ENCODE results near the gene ZNF507. TPM values are rescaled to one million over a fixed set of nuclear protein-coding genes. Genes with fewer than 3 reads are reported as not detected.
A peak's percentile ranks its signal among the peaks of the same experiment; 100 is the strongest.

The ZNF507 gene
- total RNA-seq, 2 experiments from 2014 or later: 25.2 to 27.6 TPM

- ChIA-PET CTCF (interaction anchor here (0.7 to 0.8 kb wide), 3 partner anchors 78 to 1295 kb away, joined by 3 read pairs; no protein-coding TSS in a partner anchor), POLR2A (no interaction called here)
- Mint-ChIP-seq H3K4me3 (no peak overlapping the region), H3K36me3 (ENCODE audit: low read depth) (no peaks in the 10 kb centered on the region), H3K27me3 (peaks cover under 1% of the 10 kb centered on the region), H3K4me1 (no peaks in the 10 kb centered on the region), H3K9me3 (ENCODE audit: low read depth) (no peaks in the 10 kb centered on the region), H3K27ac (no peak overlapping the region)
- ATAC-seq (no peak), DNase-seq (peak; percentile 34)
- intact Hi-C loops (cut with DNase I, micrococcal nuclease): no loop called here
Observed at GRCh38 chr19:32318884-32319520, 26.4 kb upstream of the ZNF507 start.

GRCh38 chr19:32322541-32322940 is 22.9 kb upstream of the ZNF507 start:
- no peaks in the 10 kb centered on the region for H3K36me3 Mint-ChIP-seq (ENCODE audit: low read depth)
- H3K27ac Mint-ChIP-seq: no peak overlapping the region
- no peak overlapping the region for H3K4me3 Mint-ChIP-seq
- H3K27me3 Mint-ChIP-seq: peaks cover 8% of the 10 kb centered on the region
- DNase-seq (no peak), ATAC-seq (no peak)
- intact Hi-C loops (cut with DNase I, micrococcal nuclease): no loop called here
- ChIA-PET POLR2A (no interaction called here), CTCF (no interaction called here)
- H3K9me3 Mint-ChIP-seq (ENCODE audit: low read depth): no peaks in the 10 kb centered on the region
- no peaks in the 10 kb centered on the region for H3K4me1 Mint-ChIP-seq

GRCh38 chr19:32324631-32325285 is 20.7 kb upstream of the ZNF507 start:
- DNase-seq (no peak), ATAC-seq (no peak)
- no peaks in the 10 kb centered on the region for H3K9me3 Mint-ChIP-seq (ENCODE audit: low read depth)
- H3K27ac Mint-ChIP-seq: no peak overlapping the region
- H3K36me3 Mint-ChIP-seq (ENCODE audit: low read depth): no peaks in the 10 kb centered on the region
- peaks cover 11% of the 10 kb centered on the region for H3K27me3 Mint-ChIP-seq
- ChIA-PET CTCF (no interaction called here), POLR2A (interaction anchor here (0.6 kb wide), 1 partner anchor 1629 kb away, joined by 3 read pairs; no protein-coding TSS in a partner anchor)
- H3K4me3 Mint-ChIP-seq: no peak overlapping the region
- intact Hi-C loops (cut with DNase I, micrococcal nuclease): no loop called here
- no peaks in the 10 kb centered on the region for H3K4me1 Mint-ChIP-seq

DNA sequence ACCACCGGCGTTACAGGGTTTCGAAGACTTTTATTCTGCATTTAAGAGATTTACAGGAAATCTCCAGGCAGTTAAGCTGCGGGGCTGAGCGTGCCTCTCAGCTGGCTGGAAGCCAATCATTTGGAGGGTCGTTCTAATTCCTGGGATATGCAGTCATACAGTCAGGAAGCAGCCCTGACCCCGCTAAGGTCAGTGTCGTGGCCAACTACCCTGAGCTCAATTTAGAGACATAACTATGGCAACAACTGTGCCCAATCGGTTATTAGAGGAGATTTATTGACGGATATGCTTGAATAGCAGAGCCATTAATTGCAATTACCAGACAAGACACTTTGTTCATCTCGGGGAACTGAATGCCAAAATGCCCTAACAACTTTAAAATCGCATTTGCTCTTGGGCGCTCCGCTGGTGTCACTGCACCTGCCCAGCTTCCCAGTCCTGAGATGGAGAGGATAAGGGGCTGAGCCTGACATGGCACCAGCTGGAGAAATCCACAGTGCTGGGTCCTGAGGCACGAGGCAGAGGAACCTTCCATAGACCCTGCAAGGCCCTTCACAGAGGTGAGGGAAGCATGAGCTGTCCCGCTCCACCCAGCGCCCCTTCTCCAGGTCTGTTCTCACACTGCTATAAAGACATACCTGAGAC is 15.1 kb upstream of the ZNF507 start:
- intact Hi-C loops (cut with DNase I, micrococcal nuclease): no loop called here
- H3K27me3 Mint-ChIP-seq: peaks cover 13% of the 10 kb centered on the region
- no peak for ATAC-seq
- H3K36me3 Mint-ChIP-seq (ENCODE audit: low read depth): no peaks in the 10 kb centered on the region
- H3K27ac Mint-ChIP-seq: no peak overlapping the region
- no peak overlapping the region for H3K4me3 Mint-ChIP-seq
- POLR2A ChIA-PET: no interaction called here
- CTCF ChIA-PET: interaction anchor here (0.6 kb wide), 2 partner anchors 13 to 1470 kb away, joined by 3 read pairs; no protein-coding TSS in a partner anchor
- H3K9me3 Mint-ChIP-seq (ENCODE audit: low read depth): no peaks in the 10 kb centered on the region
- no peak for DNase-seq
- H3K4me1 Mint-ChIP-seq: no peaks in the 10 kb centered on the region

GRCh38 chr19:32333227-32333626 is 12.2 kb upstream of the ZNF507 start:
- Mint-ChIP-seq H3K27ac (no peak overlapping the region), H3K4me1 (no peaks in the 10 kb centered on the region), H3K27me3 (peaks cover 6% of the 10 kb centered on the region), H3K36me3 (ENCODE audit: low read depth) (no peaks in the 10 kb centered on the region), H3K9me3 (ENCODE audit: low read depth) (no peaks in the 10 kb centered on the region), H3K4me3 (no peak overlapping the region)
- no peak for DNase-seq
- ChIA-PET POLR2A (no interaction called here), CTCF (no interaction called here)
- ATAC-seq: no peak
- intact Hi-C loops (cut with DNase I, micrococcal nuclease): no loop called here

DNA sequence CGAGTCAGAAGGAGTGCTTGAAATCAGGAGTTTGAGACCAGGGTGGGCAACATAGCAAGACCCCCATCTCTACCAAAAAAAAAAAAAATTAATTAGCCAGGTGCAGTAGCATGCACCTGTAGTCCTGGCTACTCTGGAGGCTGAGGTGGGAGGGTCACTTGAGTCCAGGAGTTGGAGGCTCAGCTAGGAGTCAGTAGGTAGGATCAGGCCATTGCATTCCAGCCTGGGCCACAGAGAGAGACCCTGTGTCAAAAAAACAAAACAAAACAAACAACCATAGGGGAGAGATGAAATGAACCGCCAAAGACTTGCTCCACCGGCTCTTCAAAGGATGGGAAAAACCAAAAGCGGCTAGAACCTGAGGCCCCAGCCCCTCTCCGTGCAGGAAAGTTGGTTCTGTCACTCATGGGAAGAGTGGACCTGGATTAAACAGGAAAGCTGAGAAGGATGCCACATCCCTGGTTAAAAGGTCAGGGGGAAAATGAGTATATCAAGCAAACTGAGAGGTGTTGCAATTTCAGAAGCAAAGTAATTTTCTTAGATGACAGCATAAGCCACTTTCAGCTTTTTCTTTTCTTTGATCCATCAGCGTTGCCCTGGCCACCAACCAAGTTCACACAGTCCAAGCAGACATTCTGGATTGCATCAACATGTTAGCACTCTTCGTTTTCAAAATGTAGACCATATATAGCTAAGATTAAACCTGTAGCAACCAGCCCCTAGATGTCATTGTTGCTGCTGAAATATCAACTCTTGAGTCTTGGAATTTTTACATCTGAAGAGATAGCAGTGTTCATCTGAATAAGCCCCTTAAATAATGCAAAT is 8.9 kb upstream of the ZNF507 start:
- POLR2A ChIA-PET: no interaction called here
- DNase-seq (no peak), ATAC-seq (no peak)
- H3K4me1 Mint-ChIP-seq: no peaks in the 10 kb centered on the region
- CTCF ChIA-PET: interaction anchor here (1.1 to 1.7 kb wide), 3 partner anchors 9 to 14 kb away, joined by 3 to 7 read pairs (median 3); partner anchors contain the start of gene ZNF507
- no peaks in the 10 kb centered on the region for H3K36me3 Mint-ChIP-seq (ENCODE audit: low read depth)
- no peaks in the 10 kb centered on the region for H3K9me3 Mint-ChIP-seq (ENCODE audit: low read depth)
- H3K27ac Mint-ChIP-seq: no peak overlapping the region
- no peak overlapping the region for H3K4me3 Mint-ChIP-seq
- intact Hi-C loops (cut with DNase I, micrococcal nuclease): no loop called here
- no peaks in the 10 kb centered on the region for H3K27me3 Mint-ChIP-seq

GRCh38 chr19:32337084-32337808 is 8.2 kb upstream of the ZNF507 start:
- Mint-ChIP-seq H3K36me3 (ENCODE audit: low read depth) (no peaks in the 10 kb centered on the region), H3K27me3 (no peaks in the 10 kb centered on the region), H3K4me3 (no peak overlapping the region), H3K27ac (no peak overlapping the region), H3K4me1 (no peaks in the 10 kb centered on the region), H3K9me3 (ENCODE audit: low read depth) (no peaks in the 10 kb centered on the region)
- intact Hi-C loops (cut with DNase I, micrococcal nuclease): no loop called here
- ChIA-PET CTCF (interaction anchor here (0.6 to 1.7 kb wide), 4 partner anchors 8 to 1208 kb away, joined by 3 to 7 read pairs (median 4); partner anchors contain the start of gene ZNF507), POLR2A (no interaction called here)
- ATAC-seq (no peak), DNase-seq (no peak)

GRCh38 chr19:32339423-32339822 is 6.0 kb upstream of the ZNF507 start:
- ChIA-PET POLR2A (no interaction called here), CTCF (interaction anchor here (0.7 to 1.7 kb wide), 9 partner anchors 8 to 617 kb away, joined by 3 to 6 read pairs (median 4); no protein-coding TSS in a partner anchor)
- peaks cover 2% of the 10 kb centered on the region for H3K27me3 Mint-ChIP-seq
- ATAC-seq (no peak), DNase-seq (no peak)
- no peak overlapping the region for H3K27ac Mint-ChIP-seq
- intact Hi-C loops (cut with DNase I, micrococcal nuclease): no loop called here
- H3K9me3 Mint-ChIP-seq (ENCODE audit: low read depth): no peaks in the 10 kb centered on the region
- H3K36me3 Mint-ChIP-seq (ENCODE audit: low read depth): no peaks in the 10 kb centered on the region
- no peaks in the 10 kb centered on the region for H3K4me1 Mint-ChIP-seq
- no peak overlapping the region for H3K4me3 Mint-ChIP-seq

DNA sequence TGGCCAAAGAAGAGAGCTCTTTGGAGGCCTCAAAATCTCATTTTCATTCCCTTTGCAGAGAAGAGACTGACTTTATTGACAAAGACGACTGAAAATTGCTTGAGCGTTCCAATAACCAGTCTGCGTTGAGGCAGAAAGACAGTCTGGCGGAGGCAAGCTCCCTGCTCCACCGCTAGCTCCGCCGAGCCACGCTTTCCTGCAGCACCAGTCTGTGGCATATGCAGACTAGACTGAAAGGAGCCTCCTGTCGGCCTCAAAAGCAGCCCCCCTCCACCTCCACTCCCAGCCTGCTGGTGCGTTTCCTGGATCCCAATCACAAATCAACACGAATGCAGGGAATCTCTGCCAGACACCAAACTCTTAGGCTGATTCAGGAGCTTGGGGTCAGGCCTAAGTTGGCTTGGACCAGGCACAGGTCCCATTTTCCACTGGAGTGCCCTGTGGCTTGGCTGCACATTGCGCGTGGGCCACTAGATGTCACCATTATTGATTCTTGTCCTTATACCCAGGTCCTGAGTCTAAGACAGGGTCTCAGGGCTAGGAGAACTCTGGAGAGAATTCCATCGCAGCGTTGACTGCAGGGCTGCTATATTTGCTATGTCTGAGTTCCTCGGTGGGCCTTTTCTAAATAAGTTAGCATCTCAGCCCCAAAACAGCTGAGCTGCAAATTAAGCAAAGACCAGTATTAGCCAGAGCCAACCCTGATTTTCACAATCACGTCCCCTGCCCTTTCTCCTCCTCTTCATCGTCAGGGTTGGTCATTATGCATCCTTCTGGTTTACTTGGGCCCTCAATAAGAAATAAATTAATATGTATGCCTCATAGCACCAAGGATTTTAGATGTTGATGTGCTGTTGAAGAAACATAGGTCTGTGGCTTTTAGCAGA is 5.2 kb upstream of the ZNF507 start:
- no peak overlapping the region for H3K27ac Mint-ChIP-seq
- intact Hi-C loops (cut with DNase I, micrococcal nuclease): loop anchor here (1.0 kb wide), 1 partner anchor 230 kb away; no protein-coding TSS in a partner anchor
- peaks cover 2% of the 10 kb centered on the region for H3K27me3 Mint-ChIP-seq
- ATAC-seq: peak; percentile 85
- CTCF ChIA-PET: interaction anchor here (0.7 to 1.7 kb wide), 8 partner anchors 7 to 556 kb away, joined by 3 to 6 read pairs (median 4); no protein-coding TSS in a partner anchor
- no peaks in the 10 kb centered on the region for H3K9me3 Mint-ChIP-seq (ENCODE audit: low read depth)
- POLR2A ChIA-PET: interaction anchor here (0.6 kb wide), 2 partner anchors 71 to 228 kb away, joined by 3 read pairs; no protein-coding TSS in a partner anchor
- peak; percentile 67 for DNase-seq
- peaks cover 2% of the 10 kb centered on the region for H3K4me1 Mint-ChIP-seq
- H3K36me3 Mint-ChIP-seq (ENCODE audit: low read depth): no peaks in the 10 kb centered on the region
- no peak overlapping the region for H3K4me3 Mint-ChIP-seq

- Mint-ChIP-seq H3K4me1 (peaks cover 16% of the 10 kb centered on the region), H3K36me3 (ENCODE audit: low read depth) (peaks cover 7% of the 10 kb centered on the region), H3K4me3 (no peak overlapping the region), H3K9me3 (ENCODE audit: low read depth) (no peaks in the 10 kb centered on the region), H3K27me3 (peaks cover 2% of the 10 kb centered on the region), H3K27ac (no peak overlapping the region)
- DNase-seq: no peak
- ATAC-seq: no peak
- ChIA-PET POLR2A (no interaction called here), CTCF (interaction anchor here (0.6 kb wide), 1 partner anchor 12 kb away, joined by 3 read pairs; no protein-coding TSS in a partner anchor)
- intact Hi-C loops (cut with DNase I, micrococcal nuclease): no loop called here
Observed at GRCh38 chr19:32342695-32343094, 2.7 kb upstream of the ZNF507 start.
